Stimulated activated CD4-positive, alpha-beta T cell treated with anti-CD3 and anti-CD28 coated beads, Interleukin-2, amount 100 ng/mL, for 48 hours (primary cell): Measurements from ENCODE around the gene SCN5A.

Source experiments
- DNase-seq, 2 donors: peaks; one replicate each; pipeline ENCODE4 v3.0.0-alpha.2; 2020

Gene SCN5A

DNA sequence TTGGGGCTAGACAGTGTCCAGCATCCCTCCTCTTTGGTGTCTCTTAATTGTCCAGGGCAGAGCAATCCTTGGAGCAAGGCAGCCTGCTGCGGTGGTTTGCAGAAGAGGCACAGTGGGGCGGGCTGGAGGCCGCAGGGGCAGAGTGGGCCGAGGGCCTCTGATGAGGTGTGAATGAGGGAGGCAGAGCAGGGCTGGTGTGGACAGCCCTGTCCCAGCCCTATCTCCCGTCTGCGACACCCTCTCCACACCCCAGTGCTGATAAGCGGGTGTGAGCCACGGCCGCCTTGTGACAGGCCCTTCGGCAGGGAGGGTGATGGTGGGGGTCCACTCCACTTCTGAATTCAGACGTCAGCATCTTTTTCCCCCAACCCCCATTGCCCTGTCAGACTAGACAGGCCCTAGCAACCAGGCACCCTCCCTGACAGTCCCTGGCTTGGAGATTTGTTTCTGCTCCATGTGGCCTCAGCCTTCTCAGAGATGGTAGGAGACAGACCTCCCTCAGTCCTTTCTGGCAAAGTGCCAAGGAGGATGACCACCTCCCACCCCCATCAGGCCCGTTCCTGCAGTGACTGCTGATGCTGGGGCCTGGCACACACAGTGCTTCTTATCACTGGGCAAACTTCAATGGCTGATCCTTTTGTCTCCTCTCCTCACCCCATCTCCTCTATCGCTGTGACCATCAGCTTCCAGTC is 116.1 kb downstream of the SCN5A start:
- DNase-seq = no peak

GRCh38 chr3:38532529-38532928 is 117.0 kb downstream of the SCN5A start:
- DNase-seq = no peak

DNA sequence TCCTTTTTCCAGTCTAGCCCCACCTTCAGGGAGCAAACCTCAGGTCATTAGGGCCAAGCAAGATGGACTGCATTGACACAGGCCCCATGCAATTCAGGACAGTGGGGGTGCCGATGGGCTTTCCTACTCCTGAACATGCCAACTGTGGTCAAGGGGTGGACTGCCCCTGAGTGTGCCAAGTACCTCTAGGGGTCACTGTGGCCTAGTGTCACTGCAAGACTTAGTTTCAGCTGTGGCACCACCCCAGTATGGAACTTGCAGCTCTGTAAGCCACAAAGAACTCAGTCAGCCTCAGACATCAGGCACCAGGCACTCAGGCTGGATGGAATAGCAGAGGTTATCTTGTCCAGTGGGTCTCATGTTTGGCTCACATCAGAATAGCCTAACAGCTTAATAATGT is 121.0 kb downstream of the SCN5A start:
- no peak for DNase-seq

GRCh38 chr3:38526792-38527191 is 122.7 kb downstream of the SCN5A start:
- no peak for DNase-seq

DNA sequence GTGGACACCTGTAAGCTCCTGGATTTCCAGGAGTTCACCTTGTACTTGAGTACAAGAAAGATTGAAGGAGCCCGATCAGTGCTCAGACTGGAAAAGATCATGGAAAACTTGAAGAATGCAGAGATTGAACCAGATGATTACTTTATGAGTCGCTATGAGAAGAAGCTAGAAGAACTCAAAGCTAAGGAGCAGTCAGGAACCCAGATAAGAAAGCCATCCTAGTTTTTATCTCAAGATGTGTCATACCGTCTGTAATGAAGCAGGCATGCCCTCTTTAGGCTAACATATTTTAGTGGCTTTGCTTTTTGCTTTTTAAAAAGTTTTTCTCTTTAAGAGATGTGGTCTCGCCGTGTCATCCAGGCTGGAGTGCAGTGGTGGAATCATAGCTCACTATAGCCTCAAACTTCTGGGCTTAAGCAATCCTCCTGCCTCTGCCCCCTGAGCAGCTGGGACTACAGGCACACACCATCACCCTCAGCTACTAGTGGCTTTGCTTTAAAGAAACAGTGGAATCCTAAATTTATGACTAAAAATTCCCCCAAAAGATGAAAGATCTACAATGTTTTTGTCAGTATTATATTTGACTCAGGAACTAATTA is 125.2 kb downstream of the SCN5A start:
- DNase-seq = no peak

- DNase-seq = no peak
Observed at GRCh38 chr3:38522002-38522401, 127.5 kb downstream of the SCN5A start.

DNA sequence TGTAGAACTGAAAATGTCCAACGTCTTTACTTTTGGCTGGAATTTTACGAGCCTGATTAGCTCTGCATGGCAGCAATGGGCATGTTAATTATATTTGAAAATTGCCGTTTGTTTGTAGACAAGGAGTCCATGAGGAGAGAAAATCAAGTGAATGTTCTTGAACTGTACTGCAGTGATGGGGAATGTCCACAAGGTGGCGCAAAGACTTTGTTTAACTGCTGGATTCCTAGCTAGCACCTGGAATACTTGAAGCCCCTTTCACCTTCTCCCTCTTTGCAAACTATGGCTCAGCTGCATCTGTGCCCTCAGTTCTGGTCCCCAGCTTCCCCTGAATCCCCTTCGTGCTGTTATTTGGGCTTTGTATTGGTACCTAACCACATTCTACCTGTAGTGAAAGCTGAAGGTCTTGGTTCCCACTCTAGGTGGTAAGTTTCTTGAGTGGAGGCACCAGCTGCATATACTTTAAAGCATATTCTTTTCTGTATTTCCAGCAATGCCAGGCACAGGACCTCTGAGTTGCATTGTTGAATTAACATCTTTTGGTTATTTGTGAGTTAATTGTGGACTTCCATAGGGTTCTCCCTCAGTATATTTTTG is 128.0 kb downstream of the SCN5A start:
- DNase-seq = peak; percentile 49 to 52

GRCh38 chr3:38519651-38520050 is 129.8 kb downstream of the SCN5A start:
- no peak for DNase-seq

DNA sequence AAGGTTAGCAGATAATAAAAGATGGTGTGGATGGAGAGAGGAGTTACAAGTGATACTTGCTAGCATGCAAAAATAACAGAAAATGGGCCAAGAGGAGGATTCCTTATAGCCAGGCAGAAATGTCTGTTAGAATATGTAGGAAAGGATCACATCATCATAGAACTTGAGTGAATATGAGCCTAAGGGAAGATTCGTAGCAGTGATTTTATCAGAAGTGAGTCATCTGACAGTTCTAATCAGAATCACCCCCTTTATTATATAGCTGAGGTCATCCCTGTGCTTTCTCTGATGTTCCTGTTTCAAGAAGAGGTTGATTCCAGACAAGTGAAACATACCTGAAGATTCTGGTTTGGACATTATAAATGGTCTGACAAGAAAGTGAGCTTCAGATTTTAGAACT is 130.5 kb downstream of the SCN5A start:
- no peak for DNase-seq

DNA sequence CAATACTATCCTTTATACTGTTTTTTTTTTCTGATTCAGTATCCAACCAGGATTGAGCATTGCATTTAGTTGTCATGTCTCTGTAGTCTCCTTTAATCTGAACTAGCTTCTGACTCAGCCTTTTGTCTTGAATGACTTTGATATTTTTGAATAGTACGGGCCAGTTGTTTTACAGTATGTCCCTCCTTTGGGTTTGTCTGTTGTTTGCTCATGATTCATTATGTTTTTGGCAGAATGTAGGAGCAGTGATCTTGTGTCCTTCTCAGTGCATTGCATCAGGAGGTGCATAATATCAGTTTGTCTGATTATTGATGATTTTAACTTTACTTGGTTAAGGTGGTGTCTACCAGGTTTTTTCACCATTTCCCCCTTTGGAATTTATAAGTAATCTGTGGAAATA is 132.8 kb downstream of the SCN5A start:
- DNase-seq = no peak

DNA sequence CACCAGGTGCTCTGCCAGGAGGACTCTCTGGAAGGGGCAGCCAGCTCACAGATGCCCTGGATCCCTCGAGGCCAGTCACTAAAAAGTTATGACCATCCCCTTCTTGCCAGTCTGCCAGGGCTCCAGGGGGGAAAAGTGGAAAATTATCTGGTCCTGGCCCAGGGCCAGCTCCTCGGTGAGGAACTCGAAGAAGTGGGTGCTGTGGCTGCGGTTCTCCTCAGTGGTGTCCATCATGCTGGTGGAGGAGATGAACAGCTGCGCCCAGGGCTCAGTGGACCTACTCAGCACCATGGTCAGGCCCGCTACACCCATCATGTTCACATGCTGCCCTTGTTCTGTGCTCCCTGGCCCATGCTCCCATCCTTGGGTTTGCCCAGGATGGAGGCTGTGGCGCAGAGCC is 134.1 kb downstream of the SCN5A start:
- no peak for DNase-seq

DNA sequence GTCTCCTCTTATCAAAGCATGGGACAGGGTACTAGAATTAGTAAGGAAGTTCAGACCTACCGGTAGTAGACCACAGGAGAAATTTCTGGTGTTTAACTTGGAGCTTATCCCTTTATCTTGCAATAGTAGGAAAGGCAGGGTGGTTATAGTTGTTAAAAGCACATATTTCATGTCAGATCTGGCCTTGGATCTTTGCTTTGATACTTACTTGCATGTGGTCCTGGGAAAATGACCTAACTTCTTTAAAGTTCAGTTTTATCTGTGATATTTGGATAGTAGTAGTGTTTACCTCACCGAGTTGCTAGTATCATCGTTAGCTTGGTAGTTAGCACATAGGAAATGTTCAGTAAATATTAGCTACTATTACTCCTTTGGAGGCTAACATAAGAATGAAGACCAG is 137.9 kb downstream of the SCN5A start:
- DNase-seq = no peak

DNA sequence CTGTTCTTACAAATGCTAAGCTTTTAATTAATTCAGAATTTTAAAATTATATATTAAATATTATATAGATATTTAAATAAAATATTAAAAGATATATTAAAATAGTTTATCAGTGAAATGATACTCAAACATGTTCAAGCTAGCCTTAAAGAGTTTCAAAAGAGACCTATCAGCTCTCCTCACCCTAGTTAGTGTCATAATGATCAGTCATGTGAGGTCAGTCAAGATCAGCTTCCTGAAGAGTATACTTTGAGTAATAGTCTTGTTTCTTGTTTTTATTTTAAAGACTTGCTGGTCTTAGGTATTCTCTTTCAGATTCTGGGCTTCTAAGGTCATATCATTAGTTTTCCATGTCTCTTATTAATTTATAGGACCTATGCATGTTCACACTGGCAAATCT is 138.9 kb downstream of the SCN5A start:
- no peak for DNase-seq

DNA sequence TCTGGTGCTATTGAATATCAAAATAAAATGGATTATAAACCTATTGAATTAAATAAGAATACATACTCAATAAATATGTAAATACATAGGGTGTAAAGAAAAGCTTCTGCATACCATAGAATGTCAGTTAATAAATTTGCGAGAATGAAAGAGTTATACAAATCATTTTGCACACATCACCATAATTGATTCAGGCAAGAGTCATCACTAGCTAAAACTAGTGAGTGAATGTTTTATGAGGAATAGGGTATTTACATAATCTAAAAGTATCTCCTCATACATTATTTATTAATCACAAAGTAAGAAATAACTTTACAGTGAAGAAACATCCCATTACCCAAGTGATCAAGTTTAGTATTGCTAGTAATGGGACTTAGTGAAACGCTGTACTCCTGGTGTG is 139.8 kb downstream of the SCN5A start:
- DNase-seq = no peak

DNA sequence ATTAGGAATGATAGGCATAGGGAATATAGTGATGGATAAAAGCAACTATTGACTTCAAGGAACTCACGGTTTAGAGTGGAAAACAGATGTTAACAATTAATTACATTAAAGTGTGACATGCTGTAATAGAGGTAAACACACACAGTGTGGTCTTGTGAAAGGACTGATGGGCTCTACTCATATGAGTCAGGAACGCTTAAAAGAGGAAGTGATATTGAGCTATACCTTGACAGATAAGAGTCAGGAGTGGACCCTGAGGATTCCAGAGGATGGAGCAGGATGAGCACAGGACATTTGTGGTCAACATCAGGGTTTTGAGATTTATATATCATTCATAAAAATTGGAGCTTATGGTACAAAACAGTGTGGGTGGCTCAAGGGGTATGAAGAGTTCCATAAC is 142.4 kb downstream of the SCN5A start:
- DNase-seq = no peak

DNA sequence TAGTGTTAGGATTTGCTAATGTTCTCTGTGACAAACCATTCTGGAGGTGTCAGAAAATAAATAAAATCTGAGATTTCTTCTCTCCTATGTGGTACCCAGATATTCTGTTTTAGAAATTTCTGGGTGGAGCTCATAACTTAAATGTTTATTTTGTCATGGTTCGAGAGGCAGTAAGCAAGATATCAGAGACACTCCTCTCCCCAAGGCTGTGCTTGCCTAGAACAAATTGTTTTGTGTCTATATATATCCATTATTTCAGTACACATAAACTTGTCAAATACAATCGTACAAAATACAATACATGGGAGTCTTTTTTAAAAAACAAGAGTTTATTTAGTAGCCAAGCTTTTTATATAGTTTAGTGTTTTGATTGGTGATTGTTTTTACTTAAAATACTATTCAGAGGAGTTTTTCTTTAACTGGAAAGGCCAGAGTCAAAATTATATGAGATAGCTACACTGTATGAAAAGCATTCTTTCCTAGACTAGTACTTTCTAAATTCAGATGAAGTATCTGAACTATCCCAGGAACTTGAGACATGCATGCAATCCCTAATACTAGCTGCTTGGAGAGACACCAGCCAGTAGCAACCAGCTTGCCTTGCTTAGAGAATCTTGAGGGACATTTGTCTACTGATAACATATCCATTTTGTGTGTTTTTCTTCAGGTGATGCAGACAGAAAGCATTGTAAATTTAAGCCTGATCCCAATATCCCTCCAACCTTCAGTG is 148.6 kb downstream of the SCN5A start:
- no peak for DNase-seq
